Esophagus muscularis mucosa (tissue), 4 donors: ENCODE data around the gene PKP3.

Experiments used
- CTCF ChIP-seq, 3 experiments: fragments of 200-600 bp in 2 of 3; fragments of 450-650 bp in 1 of 3; sonication (generic) in 2 of 3; IDR thresholded peaks; one replicate each; pipeline ENCODE4 v1.5.1; 2017 to 2019; ENCODE audit warnings: antibody characterized with exemption in 3 of 3, mild to moderate bottlenecking in 2 of 3, moderate library complexity in 1 of 3
- EP300 ChIP-seq: sonication (generic); formaldehyde crosslinking; IDR thresholded peaks from one replicate; pipeline ENCODE4 v1.6.1; 2017; ENCODE audit warnings: antibody characterized with exemption
- POLR2AphosphoS5 ChIP-seq, 2 donors: sonication (generic); formaldehyde crosslinking; IDR thresholded peaks; one replicate each; pipeline ENCODE4 v1.6.1; 2017; ENCODE audit warnings: antibody characterized with exemption in 2 of 2

GRCh38 chr11:443542-444199 is 49.7 kb downstream of the PKP3 start:
- TF ChIP-seq CTCF (IDR thresholded peaks at IDR 0.05) (no peak), EP300 (no peak), POLR2AphosphoS5 (IDR thresholded peaks at IDR 0.05) (no peak)
